Limb (tissue), 2 donors: ENCODE measurements around the gene ZNF384.

ENCODE experiments used
- DNase-seq, 2 donors: peaks; one replicate each; pipeline ENCODE4 v3.0.0-alpha.2; 2016; ENCODE audit errors: extremely low spot score in 2 of 2

Gene ZNF384

GRCh38 chr12:6653987-6654386, 35.2 kb downstream of the ZNF384 start:
- DNase-seq = no peak

DNA sequence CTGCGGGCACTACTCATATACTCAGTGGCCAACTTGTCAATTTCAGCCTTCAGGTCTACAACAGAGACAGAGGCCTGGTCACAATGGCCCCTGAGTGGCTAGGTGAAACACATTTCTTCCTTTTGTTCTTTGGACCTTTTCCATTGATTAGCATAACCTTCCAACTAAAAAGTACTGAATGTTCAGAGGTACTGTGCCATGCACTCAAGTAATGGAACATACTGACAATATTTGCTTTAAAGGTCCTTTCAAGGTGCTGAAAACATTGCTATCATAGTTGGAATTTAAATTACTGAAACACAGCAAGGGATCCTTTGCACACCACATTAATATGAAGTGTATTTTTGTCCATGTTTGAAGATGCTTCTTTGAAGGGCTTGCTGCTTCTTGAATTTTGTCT, 35.8 kb downstream of the ZNF384 start:
- no peak for DNase-seq

DNA sequence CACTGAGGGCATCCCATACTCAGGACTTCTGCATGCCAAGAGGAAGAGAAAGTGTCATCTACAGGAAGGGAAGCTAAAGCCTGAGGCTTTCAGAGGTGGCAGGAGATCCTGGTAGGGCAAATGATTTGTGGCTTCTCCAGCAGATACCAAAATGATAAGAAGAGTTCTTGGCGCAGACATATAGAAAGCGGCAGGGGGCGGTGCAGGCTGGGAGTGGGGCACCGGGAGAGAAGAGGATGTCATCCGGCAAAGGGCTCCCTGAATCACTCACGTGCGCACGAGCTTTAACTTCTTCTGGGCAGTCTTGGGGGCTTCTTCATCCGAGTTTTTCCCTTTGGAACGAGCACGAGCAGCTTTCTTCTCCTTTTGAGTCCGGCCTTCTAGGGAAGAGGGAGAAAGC, 36.8 kb downstream of the ZNF384 start:
- DNase-seq = no peak

DNA sequence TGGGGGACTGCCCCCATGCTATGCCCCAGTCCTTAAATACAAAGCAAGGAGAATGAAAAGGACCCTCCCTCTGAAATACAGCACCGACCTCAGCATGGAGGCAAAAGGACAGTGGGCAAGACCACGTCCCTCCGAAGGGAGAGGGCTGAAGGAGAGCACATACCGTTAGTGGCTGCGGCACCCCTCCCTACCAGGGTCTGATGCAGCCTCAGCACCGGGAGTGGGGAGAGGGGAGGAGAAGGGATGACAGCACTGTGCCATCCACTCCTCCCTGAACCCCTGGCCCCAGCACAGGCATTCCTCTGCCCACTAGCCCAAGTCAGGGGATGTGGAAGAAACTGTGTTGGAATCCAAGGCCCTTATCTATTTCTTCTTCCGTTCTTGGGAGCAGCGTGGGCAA, 38.3 kb downstream of the ZNF384 start:
- DNase-seq = no peak

DNA sequence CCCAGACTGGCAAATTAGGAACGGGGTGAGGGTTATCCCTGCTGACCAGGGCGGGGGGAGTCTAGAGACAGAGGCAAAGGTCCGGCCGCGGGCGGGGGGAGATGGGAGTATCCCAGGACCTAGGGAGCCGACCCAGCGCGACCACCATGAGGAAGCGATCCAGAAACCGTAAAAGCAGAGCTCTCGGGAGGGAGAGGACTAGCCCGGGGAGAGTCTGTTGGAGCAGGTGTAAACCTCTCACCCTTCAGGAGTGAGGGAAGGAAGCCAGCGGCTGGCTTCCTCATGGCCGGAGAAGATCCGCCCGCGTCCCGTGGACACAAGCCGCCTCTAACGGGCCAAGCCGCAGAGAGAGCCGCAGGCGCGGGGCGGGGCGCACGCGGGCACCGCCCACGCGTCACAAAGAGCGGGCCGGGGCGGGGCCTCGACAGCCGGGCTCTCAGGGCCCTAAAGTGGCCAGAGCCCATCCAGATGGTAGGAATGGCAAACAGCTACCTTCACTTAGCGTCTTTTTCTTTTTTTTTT, 42.0 kb downstream of the ZNF384 start, which contains the start of gene ACRBP:
ACRBP (minus strand) TSS at position 350 of the 522 bp plus-strand sequence; CDS start at position 284, 66 bp downstream.
- peak; percentile 30 to 76 for DNase-seq

DNA sequence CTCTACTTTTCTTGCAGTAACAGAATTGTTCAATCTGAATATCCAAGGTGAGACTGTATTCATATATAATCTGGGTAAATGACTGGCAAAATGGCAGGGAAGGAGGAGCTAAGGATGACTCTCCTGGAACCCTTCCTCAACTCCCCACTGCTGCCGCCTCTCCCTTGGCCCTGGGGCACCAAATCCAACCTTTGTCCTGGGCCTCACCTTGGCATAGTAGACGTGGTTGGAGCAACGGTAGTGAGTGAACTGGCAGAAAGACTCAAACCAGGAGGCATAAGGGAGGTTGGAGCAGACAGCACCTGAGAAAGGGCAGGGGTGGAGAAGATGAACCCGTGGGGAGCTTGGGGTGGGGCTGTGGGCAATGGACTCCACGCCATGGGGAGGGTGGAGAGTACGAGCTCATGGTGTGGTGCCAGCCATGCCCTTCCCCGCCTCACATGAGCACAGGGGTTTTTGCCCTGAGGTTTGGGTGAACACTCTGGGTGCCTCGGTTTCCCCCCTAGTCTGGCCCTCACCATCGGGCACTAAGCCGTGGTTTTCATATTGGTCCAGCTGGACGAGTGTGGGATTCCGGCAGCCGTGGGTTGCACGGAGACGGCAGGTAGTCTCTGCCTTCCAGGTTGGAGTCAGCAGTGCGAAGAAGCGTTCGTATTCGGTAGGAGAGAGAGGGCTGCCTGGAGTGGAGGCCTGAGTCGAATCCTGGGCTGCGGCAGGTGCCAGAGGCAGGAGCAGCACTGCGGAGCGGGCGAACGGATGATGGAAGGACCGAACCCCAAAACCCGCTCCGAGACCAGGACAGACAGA, 42.7 kb downstream of the ZNF384 start:
- no peak for DNase-seq

- DNase-seq = peak in 1 of 2 donors; percentile 36
Measured at GRCh38 chr12:6644903-6645302, 44.3 kb downstream of the ZNF384 start.

- no peak for DNase-seq
Measured at GRCh38 chr12:6644257-6644596, 44.9 kb downstream of the ZNF384 start.

- no peak for DNase-seq
Measured at GRCh38 chr12:6643569-6644256, 45.5 kb downstream of the ZNF384 start.

DNA sequence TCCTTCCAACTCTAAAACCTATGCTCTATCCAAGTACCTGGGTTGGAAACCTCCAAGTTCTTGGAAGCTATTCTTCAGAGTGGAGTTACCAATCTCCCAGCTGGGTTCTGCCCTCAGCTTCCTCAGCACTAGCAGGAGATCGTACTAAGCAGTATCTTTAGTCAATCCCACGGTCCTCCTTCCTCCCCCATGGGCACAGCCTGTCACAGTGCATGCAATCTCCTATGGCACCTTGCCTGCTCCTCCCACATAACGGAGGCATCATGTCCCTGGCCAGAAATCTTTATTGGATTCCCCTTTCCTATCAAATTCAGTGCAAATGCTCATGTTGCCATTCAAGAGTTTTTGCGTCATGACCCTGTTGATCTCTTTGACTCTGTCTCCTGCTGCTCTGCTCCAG, 48.0 kb downstream of the ZNF384 start:
- no peak for DNase-seq

DNA sequence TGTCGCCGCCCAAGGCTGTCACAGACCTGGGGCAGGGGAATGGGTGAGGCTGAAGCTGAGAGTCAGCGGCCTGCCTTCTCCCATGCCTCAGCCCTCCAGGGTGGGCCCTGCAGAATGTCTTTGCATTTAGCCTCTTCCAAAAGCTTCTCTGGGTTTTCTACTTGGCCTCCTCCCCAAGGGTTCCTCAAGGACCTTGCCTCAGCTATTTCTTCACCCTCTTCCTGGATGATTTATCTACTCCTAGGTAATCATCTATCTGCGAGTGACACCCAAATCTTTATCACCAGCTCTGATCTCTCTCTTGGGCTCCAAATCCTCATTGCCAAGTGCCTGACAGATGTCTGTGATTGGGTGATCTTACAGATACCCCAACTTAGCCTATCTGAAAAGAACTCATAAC, 48.7 kb downstream of the ZNF384 start:
- no peak for DNase-seq

GRCh38 chr12:6639151-6639801, 49.9 kb downstream of the ZNF384 start:
- DNase-seq = no peak

GRCh38 chr12:6638305-6638704, 50.9 kb downstream of the ZNF384 start:
- no peak for DNase-seq

DNA sequence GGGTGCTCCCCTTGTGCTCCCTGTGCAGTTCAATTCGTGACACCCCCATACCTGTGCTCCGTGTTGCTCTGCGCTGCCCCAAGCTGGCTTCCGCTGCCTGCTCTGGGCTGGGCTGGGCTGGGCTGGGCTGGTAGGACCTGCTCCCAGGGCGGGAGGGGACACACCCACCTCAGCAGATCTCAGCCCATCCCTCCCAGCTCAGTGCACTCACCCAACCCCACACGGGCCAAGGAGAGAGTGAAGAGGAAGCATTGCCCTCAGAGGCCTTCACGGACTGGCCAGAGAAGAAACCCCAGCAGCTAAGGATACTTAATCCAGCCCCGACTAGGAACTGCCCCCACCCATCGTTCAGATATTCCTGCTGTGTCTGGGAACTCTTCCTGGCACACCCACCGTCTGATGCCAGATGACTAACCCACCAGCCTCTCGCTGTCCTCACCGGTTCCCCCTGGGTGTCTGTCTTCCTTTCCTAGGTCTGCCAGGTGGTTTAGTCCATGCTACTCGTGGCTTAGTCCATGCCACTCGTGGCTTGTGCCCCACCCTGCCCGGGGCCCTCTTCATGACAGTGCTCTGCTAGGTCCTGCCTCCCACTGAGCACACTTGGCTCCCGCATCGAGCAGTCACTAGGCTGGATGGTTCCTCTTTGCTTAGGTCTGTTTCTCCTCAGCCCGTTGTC, 53.2 kb downstream of the ZNF384 start, which contains the start of gene LPAR5:
LPAR5 (minus strand) TSS at position 104 of the 676 bp plus-strand sequence. CDS start 14,711 bp downstream, outside the sequence.
- no peak for DNase-seq

GRCh38 chr12:6635375-6635855, 53.8 kb downstream of the ZNF384 start:
- DNase-seq = no peak

DNA sequence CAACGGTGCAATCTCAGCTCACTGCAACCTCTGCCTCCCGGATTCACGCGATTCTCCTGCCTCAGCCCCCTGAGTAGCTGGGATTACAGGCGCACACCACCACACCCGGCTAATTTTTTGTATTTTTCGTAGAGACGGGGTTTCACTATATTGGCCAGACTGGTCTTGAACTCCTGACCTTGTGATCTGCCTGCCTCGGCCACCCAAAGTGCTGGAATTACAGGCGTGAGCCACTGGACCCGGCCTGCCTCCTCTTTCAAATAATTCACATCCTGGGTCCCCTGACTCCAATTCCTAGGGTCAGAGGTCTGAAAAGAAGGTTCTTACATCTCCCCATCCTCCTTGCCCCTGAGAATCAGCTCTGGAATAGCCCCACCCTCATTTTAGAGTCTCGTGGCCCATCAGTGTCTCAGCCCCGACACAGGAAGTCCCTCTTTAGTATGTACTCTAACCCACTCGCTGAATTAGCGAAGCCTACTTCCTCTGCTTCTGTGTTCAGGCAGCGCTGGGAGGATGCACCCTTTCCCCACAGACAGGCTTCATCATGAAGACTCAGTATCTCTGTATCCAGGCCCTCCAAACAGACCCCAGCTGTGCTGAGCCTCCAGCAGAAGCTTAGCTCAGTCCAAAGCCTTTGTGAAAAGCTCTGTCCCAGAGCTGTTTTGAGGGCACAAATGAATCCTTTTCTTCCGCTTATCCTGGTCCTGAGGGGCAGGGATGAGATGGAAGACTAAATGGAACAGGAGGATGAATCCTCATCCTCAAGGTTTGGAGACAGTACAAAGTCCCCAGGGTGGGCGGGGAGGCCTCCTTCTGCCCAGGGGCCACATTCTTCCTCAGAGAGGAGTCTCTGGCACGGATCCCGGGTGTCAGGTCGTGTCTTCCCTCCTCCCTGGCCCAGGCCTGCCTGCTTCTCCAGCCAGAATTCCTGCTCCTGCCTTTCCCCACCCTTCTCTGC, 56.9 kb downstream of the ZNF384 start:
- DNase-seq = no peak

DNA sequence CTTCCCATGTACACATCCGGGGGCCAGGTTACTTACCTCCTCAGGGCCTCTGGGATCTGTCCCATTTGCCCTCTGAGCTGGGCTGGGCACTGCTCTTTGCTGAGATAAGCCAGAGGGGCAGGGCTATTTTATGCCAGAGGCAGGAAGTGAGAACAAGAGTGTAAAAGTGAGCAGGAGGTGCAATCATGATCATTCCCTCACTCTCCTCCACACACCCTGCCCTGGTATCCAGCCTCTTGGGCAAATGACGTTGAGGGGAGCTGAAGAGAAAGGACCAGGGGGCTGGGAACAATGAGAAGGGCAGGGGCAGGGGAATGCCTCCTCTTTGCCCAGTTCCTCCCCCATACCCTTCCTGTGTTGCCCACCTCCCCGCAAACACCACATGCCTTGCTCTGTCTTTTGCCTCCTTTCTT, 57.6 kb downstream of the ZNF384 start:
- DNase-seq = no peak

- DNase-seq = peak; percentile 44 to 72
Measured at GRCh38 chr12:6630736-6631135, 58.4 kb downstream of the ZNF384 start.

DNA sequence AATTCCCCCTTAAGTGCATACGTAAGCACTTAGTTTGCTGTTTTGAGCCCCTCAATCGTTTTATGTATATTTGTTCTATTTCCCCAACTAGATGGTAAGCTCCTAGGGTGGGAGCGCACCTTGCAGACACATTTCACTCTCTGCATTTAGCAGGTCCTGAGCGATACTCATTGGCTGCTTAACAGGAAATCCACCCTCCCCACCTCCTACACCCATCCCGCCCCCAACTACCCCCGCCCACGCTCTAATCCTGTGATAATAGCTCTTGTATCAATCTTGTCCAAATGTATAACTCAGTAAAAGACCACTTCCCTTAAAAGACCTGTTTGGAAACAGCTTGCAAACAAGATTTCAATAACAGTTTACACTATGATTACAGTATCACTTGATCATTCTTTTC, 61.6 kb downstream of the ZNF384 start:
- no peak for DNase-seq

- DNase-seq = no peak
Measured at GRCh38 chr12:6626654-6627283, 62.4 kb downstream of the ZNF384 start.
